Transverse colon (tissue), 4 donors: ENCODE data around the gene TMEM200C. TPM values are rescaled to one million over a fixed set of nuclear protein-coding genes. Genes with fewer than 3 reads are reported as not detected.
"Not testable (repeated sequence)": the region's sequence is repeated elsewhere in the genome, so short reads cannot be mapped to it uniquely, and the experiment has no call there.

Experiments
- DNase-seq: peaks from one replicate; pipeline ENCODE4 v3.0.0-alpha.2; 2019
- H3K27ac ChIP-seq, 4 donors: fragments of 200-600 bp; sonication (generic); 2 replicates each; pipeline ENCODE4 v1.5.1; 2016 to 2018; ENCODE audit warnings: inconsistent platforms in 4 of 4
- H3K27me3 ChIP-seq: fragments of 200-600 bp; sonication (generic); 2 replicates; pipeline ENCODE4 v1.5.1; 2017; ENCODE audit warnings: inconsistent platforms
- H3K36me3 ChIP-seq, 4 donors: fragments of 200-600 bp; sonication (generic); 2 replicates each; pipeline ENCODE4 v1.5.1; 2017 to 2019; ENCODE audit warnings: inconsistent platforms in 4 of 4
- H3K4me1 ChIP-seq, 4 donors: fragments of 200-600 bp; sonication (generic); 2 replicates each; pipeline ENCODE4 v1.5.1; 2017 to 2020; ENCODE audit warnings: inconsistent platforms in 4 of 4
- H3K4me3 ChIP-seq, 4 donors: fragments of 200-600 bp; sonication (generic); 1 replicate in 1 of 4; 2 replicates in 3 of 4; pipeline versions ENCODE4 v1.5.1 to v1.6.1; 2017 to 2019; ENCODE audit warnings: inconsistent platforms in 4 of 4
- H3K9me3 ChIP-seq, 2 donors: fragments of 200-600 bp; sonication (generic); 2 replicates each; pipeline ENCODE4 v1.5.1; 2017 to 2019; ENCODE audit warnings: inconsistent platforms in 2 of 2
- EP300 ChIP-seq: sonication (generic); formaldehyde crosslinking; IDR thresholded peaks from one replicate; pipeline ENCODE4 v1.6.1; 2017; ENCODE audit warnings: antibody characterized with exemption, low read depth
- POLR2A ChIP-seq: fragments of 450-650 bp; IDR thresholded peaks from one replicate; pipeline ENCODE4 v1.6.1; 2016; ENCODE audit warnings: antibody characterized with exemption, mild to moderate bottlenecking, moderate library complexity
- POLR2AphosphoS5 ChIP-seq, 3 donors: sonication (generic); formaldehyde crosslinking; IDR thresholded peaks; one replicate each; pipeline ENCODE4 v1.6.1; 2016; ENCODE audit warnings: antibody characterized with exemption in 3 of 3
- WGBS, 2 donors: methylation state at CpG; one replicate each; pipeline ENCODE4 v1.1.5; 2018; ENCODE audit warnings: low coverage in 1 of 2; 5-methylcytosine and 5-hydroxymethylcytosine counted together
- in situ Hi-C, 4 donors: fragments of 200-750 bp; cut with MboI; loops; one replicate each; pipeline versions ENCODE4 v1.15.0 to v1.15.1; 2017; ENCODE audit warnings: low sequenced_read_pairs in 3 of 4, low pct_ligation_motif_present in 1 of 4, low pct_unique_long_range_greater_than_20kb in 1 of 4
- intact Hi-C: fragments of 100-400 bp; cut with DNase I; formaldehyde crosslinking; loops from one replicate; pipeline ENCODE4 v1.15.1; 2023; ENCODE audit warnings: low total_unique reads
- total RNA-seq, 4 donors: library from RNA; depleted of rRNA; stranded (reverse); fragments of >200 nt; gene quantifications; one replicate each; pipeline ENCODE4 v1.1.0, GENCODE V29; 2016
- TF ChIP-seq, protein P1 (sequence below), 5 experiments: fragments of 200-600 bp in 3 of 5; fragments of 450-650 bp in 2 of 5; sonication (generic) in 3 of 5; IDR thresholded peaks; 1 replicate in 2 of 5; 2 replicates in 3 of 5; pipeline ENCODE4 v1.5.1; 2016 to 2017; ENCODE audit warnings: antibody characterized with exemption in 5 of 5, inconsistent platforms in 3 of 5, mild to moderate bottlenecking in 2 of 5, moderate library complexity in 1 of 5

Gene TMEM200C
- total RNA-seq, 4 donors from 2014 or later, result 0.14 to 3.7 (median 0.58) TPM

DNA sequence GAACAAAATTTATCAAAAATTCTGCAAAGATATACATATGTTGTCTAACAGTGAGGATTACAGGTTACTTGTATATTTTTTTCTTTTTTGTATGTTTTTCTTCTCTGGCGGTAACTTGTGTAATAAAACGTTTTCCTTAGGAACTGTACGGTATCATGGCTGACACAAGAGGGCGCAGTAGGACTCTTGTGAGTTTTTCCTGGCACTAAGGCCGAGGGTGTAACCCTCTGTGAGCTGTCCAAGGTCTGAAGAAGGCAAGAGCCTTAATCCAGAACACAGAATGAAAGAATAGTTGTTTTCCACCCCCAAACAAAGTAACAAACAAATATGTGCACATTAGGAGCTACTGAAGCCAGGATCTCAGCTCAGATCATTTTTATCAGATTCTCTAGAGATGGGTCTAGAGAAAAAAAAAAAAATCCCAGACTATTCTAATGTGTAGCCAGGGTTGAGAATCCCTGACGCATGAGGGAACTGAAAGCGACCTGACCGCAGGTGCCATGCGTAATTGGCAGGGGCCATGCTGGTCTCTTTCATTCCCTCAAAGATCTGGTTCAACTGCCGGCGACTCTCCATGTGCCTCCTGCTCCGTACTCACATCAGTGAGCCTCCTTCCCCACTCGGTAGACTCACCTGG is 27.0 kb downstream of the TMEM200C start:
- H3K27ac ChIP-seq, result no peak overlapping the region
- no peaks in the 10 kb centered on the region for H3K9me3 ChIP-seq
- DNase-seq, result peak; percentile 63
- H3K36me3 ChIP-seq, result no peaks in the 10 kb centered on the region
- H3K4me1 ChIP-seq, result no peaks in the 10 kb centered on the region
- intact Hi-C loops (no loop called here), in situ Hi-C loops (loop anchor here in 2 of 4 donors (25.0 kb wide), 3 partner anchors 106 to 1019 kb away; no protein-coding TSS in a partner anchor)
- 17 to 42% methylated on average over 8 to 13 of the region's 13 CpGs for WGBS, 2 donors
- H3K4me3 ChIP-seq, result no peak overlapping the region
- no peak for TF ChIP-seq POLR2AphosphoS5 (IDR thresholded peaks at IDR 0.05)
- TF ChIP-seq, protein P1, sequence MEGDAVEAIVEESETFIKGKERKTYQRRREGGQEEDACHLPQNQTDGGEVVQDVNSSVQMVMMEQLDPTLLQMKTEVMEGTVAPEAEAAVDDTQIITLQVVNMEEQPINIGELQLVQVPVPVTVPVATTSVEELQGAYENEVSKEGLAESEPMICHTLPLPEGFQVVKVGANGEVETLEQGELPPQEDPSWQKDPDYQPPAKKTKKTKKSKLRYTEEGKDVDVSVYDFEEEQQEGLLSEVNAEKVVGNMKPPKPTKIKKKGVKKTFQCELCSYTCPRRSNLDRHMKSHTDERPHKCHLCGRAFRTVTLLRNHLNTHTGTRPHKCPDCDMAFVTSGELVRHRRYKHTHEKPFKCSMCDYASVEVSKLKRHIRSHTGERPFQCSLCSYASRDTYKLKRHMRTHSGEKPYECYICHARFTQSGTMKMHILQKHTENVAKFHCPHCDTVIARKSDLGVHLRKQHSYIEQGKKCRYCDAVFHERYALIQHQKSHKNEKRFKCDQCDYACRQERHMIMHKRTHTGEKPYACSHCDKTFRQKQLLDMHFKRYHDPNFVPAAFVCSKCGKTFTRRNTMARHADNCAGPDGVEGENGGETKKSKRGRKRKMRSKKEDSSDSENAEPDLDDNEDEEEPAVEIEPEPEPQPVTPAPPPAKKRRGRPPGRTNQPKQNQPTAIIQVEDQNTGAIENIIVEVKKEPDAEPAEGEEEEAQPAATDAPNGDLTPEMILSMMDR (IDR thresholded peaks at IDR 0.05), result peak; percentile 65 to 69 (median 66)
- no peaks in the 10 kb centered on the region for H3K27me3 ChIP-seq

DNA sequence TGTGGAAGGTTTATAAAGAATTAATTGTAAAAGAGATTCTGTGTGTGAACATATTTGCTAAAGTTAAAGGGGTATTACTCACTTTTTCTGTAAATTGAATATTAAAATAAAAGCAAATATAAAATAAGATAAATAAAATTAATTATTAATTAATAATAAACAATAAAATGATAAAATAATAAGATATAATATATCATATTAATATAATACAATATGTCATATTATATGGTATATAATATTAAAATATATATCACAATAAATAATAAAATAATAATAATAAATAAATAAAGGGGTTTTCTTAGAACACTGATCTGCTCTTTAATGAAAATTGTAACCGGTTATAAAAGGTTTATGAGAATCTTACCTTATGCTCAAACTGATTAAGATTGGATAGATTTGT is 29.8 kb downstream of the TMEM200C start:
- Histone ChIP-seq H3K36me3 (no peaks in the 10 kb centered on the region), H3K4me3 (no peak overlapping the region), H3K27me3 (no peaks in the 10 kb centered on the region), H3K9me3 (no peaks in the 10 kb centered on the region), H3K4me1 (no peaks in the 10 kb centered on the region), H3K27ac (no peak overlapping the region)
- DNase-seq, result no peak
- no peak for TF ChIP-seq EP300
- TF ChIP-seq, protein P1 (IDR thresholded peaks at IDR 0.05), result no peak
- no peak for TF ChIP-seq POLR2A
- TF ChIP-seq POLR2AphosphoS5 (IDR thresholded peaks at IDR 0.05), result no peak
- 57 to 85% methylated on average over 1 of the region's 1 CpG for WGBS, 2 donors
- intact Hi-C loops (no loop called here), in situ Hi-C loops (loop anchor here in 2 of 4 donors (25.0 kb wide), 3 partner anchors 103 to 1022 kb away; no protein-coding TSS in a partner anchor)

DNA sequence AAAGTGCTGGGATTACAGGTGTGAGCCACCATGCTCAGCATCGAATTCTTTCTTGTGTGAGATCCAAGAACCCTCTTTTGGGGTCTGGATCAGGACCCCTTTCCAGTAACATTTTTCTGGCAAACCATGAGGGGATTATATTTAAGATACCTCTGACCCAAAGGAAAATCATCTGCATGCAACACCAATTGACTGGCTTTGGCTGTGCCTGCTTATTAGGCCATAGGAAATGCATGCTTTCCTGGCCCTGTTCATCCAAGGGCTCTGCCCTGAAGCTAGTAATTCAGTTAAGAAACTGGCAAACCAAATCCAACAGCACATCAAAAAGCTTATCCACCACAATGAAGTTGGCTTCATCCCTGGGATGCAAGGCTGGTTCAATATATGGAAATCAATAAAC is 33.2 kb downstream of the TMEM200C start:
- in situ Hi-C loops, result loop anchor here in 2 of 4 donors (25.0 kb wide), 3 partner anchors 100 to 1025 kb away; no protein-coding TSS in a partner anchor

DNA sequence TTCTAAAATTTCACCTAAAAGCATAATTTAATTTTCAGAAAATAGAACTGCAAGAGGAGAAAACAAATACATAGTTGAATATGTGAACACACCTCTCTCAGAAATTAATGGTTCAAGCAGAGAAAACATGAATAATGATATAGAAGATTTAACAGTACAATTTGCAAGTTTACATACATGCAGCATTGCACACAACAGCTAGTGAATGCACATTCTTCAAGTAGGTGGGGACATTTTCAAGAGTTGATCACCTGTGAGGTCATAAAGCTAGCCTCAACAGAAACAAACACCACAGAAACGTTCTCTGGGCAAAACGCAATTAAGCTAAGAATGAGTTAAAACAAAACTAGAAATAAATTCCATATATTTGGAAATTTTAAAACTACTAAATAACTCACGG is 38.1 kb downstream of the TMEM200C start:
- Histone ChIP-seq H3K9me3 (no peaks in the 10 kb centered on the region), H3K36me3 (no peaks in the 10 kb centered on the region), H3K27me3 (peaks cover 9% of the 10 kb centered on the region), H3K27ac (no peak overlapping the region), H3K4me3 (no peak overlapping the region), H3K4me1 (no peaks in the 10 kb centered on the region)
- TF ChIP-seq POLR2A (no peak), POLR2AphosphoS5 (IDR thresholded peaks at IDR 0.05) (no peak), EP300 (no peak)
- TF ChIP-seq, protein P1 (IDR thresholded peaks at IDR 0.05), result no peak
- no peak for DNase-seq
- in situ Hi-C loops (loop anchor here in 2 of 4 donors (25.0 kb wide), 3 partner anchors 95 to 1030 kb away; no protein-coding TSS in a partner anchor), intact Hi-C loops (no loop called here)
- 36 to 51% methylated on average over 2 to 3 of the region's 3 CpGs for WGBS, 2 donors

More for the DNA sequence above, 33.2 kb downstream of the TMEM200C start:
- H3K27ac ChIP-seq, H3K4me1 ChIP-seq, intact Hi-C loops, DNase-seq, H3K9me3 ChIP-seq, H3K36me3 ChIP-seq, H3K4me3 ChIP-seq, H3K27me3 ChIP-seq: not testable (repeated sequence)
- WGBS, 2 donors, result 50% methylated on average over 1 of the region's 1 CpG; no CpG with 5 or more reads in 1 of the 2 donors
